Naive thymus-derived CD4-positive, alpha-beta T cell (primary cell): ENCODE results near the gene HDHD3. TPM values are rescaled to one million over a fixed set of nuclear protein-coding genes. Genes with fewer than 3 reads are reported as not detected.
"Not testable (repeated sequence)": the region's sequence is repeated elsewhere in the genome, so short reads cannot be mapped to it uniquely, and the experiment has no call there.

Experiments
- ATAC-seq: fragments of 150-1000 bp; cut with Tn5 transposase; 2 replicates; pipeline ENCODE4 v1.10.0; 2021; ENCODE audit warnings: mild to moderate bottlenecking, moderate library complexity
- CTCF ChIA-PET: fragments of 350-600 bp; sonication (Branson Sonifier 250); formaldehyde crosslinking; loops from one replicate; lab custom pipeline; 2021; ENCODE audit warnings: antibody characterized with exemption; lab: Charles Lee
- POLR2A ChIA-PET: fragments of 350-600 bp; sonication (Branson Sonifier 250); formaldehyde crosslinking; loops from one replicate; lab custom pipeline; 2021; ENCODE audit warnings: antibody characterized with exemption, inconsistent platforms; lab: Charles Lee
- DNase-seq, 9 donors: peaks; one replicate each; pipeline versions ENCODE4 v3.0.0 to v3.0.0-alpha.2; 2020 to 2022; ENCODE audit warnings: mixed read lengths in 1 of 9
- H3K27ac ChIP-seq: one replicate; pipeline ENCODE4 v1.7.0; 2013; ENCODE audit warnings: mild to moderate bottlenecking, low read depth, low read length, moderate library complexity
- H3K27me3 ChIP-seq, 2 donors: one replicate each; pipeline ENCODE4 v1.7.0; 2013; ENCODE audit warnings: low read length in 2 of 2, mild to moderate bottlenecking in 2 of 2, moderate library complexity in 2 of 2; ENCODE audit not compliant: control insufficient read depth in 2 of 2, insufficient read depth in 2 of 2
- H3K36me3 ChIP-seq, 3 experiments: 1 replicate in 2 of 3; 2 replicates in 1 of 3; pipeline ENCODE4 v1.7.0; 2013; ENCODE audit warnings: low read length in 3 of 3, mild to moderate bottlenecking in 3 of 3, moderate library complexity in 1 of 3; ENCODE audit not compliant: insufficient read depth in 3 of 3, control insufficient read depth in 2 of 3
- H3K4me1 ChIP-seq, 2 donors: one replicate each; pipeline ENCODE4 v1.7.0; 2013; ENCODE audit warnings: low read length in 2 of 2, mild to moderate bottlenecking in 2 of 2, moderate library complexity in 1 of 2; ENCODE audit not compliant: control insufficient read depth in 2 of 2, insufficient read depth in 2 of 2
- H3K4me3 ChIP-seq: 2 replicates; pipeline ENCODE4 v1.7.0; 2013; ENCODE audit warnings: mild to moderate bottlenecking, low read length
- H3K9me3 ChIP-seq, 3 experiments: 1 replicate in 2 of 3; 2 replicates in 1 of 3; pipeline ENCODE4 v1.7.0; 2013; ENCODE audit warnings: low read length in 3 of 3; ENCODE audit not compliant: control insufficient read depth in 2 of 3
- H3K27ac Mint-ChIP-seq, 9 donors: one replicate each; pipeline ENCODE4 v1.8.0; 2020 to 2022; ENCODE audit warnings: mixed read lengths in 9 of 9, mild to moderate bottlenecking in 8 of 9, moderate library complexity in 5 of 9, inconsistent platforms in 2 of 9
- H3K27me3 Mint-ChIP-seq, 5 donors: one replicate each; pipeline ENCODE4 v1.8.0; 2021 to 2022; ENCODE audit warnings: mixed read lengths in 5 of 5, mild to moderate bottlenecking in 1 of 5
- H3K36me3 Mint-ChIP-seq, 5 donors: one replicate each; pipeline ENCODE4 v1.8.0; 2020 to 2022; ENCODE audit warnings: mixed read lengths in 5 of 5, mild to moderate bottlenecking in 3 of 5, inconsistent platforms in 1 of 5
- H3K4me1 Mint-ChIP-seq, 7 donors: one replicate each; pipeline ENCODE4 v1.8.0; 2020 to 2022; ENCODE audit warnings: mixed read lengths in 7 of 7, mild to moderate bottlenecking in 3 of 7, inconsistent platforms in 1 of 7
- H3K4me3 Mint-ChIP-seq, 10 donors: one replicate each; pipeline ENCODE4 v1.8.0; 2020 to 2022; ENCODE audit warnings: mild to moderate bottlenecking in 10 of 10, mixed read lengths in 10 of 10, moderate library complexity in 6 of 10, inconsistent platforms in 2 of 10
- H3K9me3 Mint-ChIP-seq, 11 donors: one replicate each; pipeline ENCODE4 v1.8.0; 2020 to 2022; ENCODE audit warnings: mixed read lengths in 11 of 11, mild to moderate bottlenecking in 4 of 11, inconsistent platforms in 1 of 11, moderate library complexity in 1 of 11
- intact Hi-C, 2 donors: fragments of 100-400 bp; cut with micrococcal nuclease; formaldehyde crosslinking; loops; one replicate each; pipeline ENCODE4 v1.15.1; 2023
- polyA plus RNA-seq, 2 donors: library from polyadenylated mRNA; unstranded; fragments of 300-500 nt; fragmentation: Illumina TruSeq; gene quantifications; one replicate each; pipeline ENCODE4 v1.2.3, GENCODE V29; 2021
- total RNA-seq, 6 experiments: library from RNA in 5 of 6; stranded (reverse) in 5 of 6; gene quantifications; 1 replicate in 5 of 6; 2 replicates in 1 of 6; pipeline ENCODE4 v1.2.3 and lab custom pipeline; 2021 to 2026

The HDHD3 gene
- total and polyA plus RNA-seq, 7 experiments from 2014 or later: 11.3 to 52.8 (median 26.4) TPM

DNA sequence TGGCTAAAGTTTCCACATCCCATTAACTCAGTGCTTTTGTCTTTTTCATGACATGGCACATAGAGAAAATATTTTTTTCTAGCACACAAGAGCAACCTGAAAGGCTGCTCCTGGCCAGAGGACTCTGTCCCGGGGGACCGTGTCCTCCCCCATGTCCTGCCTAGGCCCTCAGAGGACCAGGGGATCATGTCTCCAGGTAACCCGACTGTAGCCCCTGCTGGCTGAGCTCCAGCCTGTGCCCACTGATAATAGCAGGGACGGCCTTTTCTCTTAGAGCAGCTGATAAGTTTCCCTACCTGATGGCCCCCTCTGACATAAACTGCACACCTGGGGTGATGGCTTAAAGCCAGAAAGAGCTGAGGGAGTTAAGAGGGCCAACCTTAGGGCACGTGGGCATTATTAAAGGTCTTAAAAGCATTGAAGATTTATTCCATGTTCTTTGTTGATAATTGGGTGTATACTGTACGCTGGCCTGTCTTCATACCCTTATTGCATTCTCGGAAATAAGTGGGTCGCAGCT lies 5.9 kb downstream of the HDHD3 start:
- Mint-ChIP-seq H3K36me3 (peaks cover 0 to 13% (median 3%) of the 10 kb centered on the region in 5 donors), H3K4me3 (no peak overlapping the region), H3K9me3 (no peaks in the 10 kb centered on the region), H3K4me1 (peaks cover 10 to 16% (median 16%) of the 10 kb centered on the region in 7 donors), H3K27ac (peak overlapping the region in 2 of 9 donors; percentile 26 to 72), H3K27me3 (no peaks in the 10 kb centered on the region)
- Histone ChIP-seq H3K4me1 (peaks cover 0 to 5% of the 10 kb centered on the region in 2 donors), H3K9me3 (no peaks in the 10 kb centered on the region), H3K36me3 (peaks cover 0 to 26% (median 0%) of the 10 kb centered on the region in 3 experiments), H3K27me3 (no peaks in the 10 kb centered on the region), H3K27ac (no peak overlapping the region), H3K4me3 (no peak overlapping the region)
- CTCF ChIA-PET: interaction anchor here (1.0 kb wide), 2 partner anchors 23 to 46 kb away, joined by 3 to 4 read pairs; no protein-coding TSS in a partner anchor
- ATAC-seq: no peak
- intact Hi-C loops: no loop called here
- DNase-seq: no peak
- POLR2A ChIA-PET: interaction anchor here (1.0 kb wide), 1 partner anchor 96 kb away, joined by 3 read pairs; no protein-coding TSS in a partner anchor

DNA sequence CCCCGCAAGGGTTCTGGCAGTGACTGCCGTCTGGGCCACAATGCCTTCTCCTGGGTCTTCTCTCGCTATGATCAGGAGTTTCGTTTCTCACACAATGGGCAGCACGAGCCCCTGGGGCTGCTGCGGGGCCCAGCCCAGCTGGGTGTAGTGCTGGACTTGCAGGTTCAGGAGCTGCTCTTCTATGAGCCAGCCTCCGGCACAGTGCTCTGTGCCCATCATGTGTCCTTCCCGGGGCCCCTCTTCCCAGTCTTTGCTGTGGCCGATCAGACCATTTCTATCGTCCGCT lies 7.0 kb downstream of the HDHD3 start:
- Histone ChIP-seq H3K27me3 (no peaks in the 10 kb centered on the region), H3K27ac (no peak overlapping the region), H3K4me3 (no peak overlapping the region), H3K9me3 (no peaks in the 10 kb centered on the region), H3K36me3 (peaks cover 0 to 22% (median 0%) of the 10 kb centered on the region in 3 experiments), H3K4me1 (no peaks in the 10 kb centered on the region)
- POLR2A ChIA-PET: no interaction called here
- ATAC-seq: no peak
- Mint-ChIP-seq H3K4me3 (no peak overlapping the region), H3K36me3 (peaks cover 0 to 7% (median 3%) of the 10 kb centered on the region in 5 donors), H3K9me3 (no peaks in the 10 kb centered on the region), H3K27ac (no peak overlapping the region), H3K27me3 (no peaks in the 10 kb centered on the region), H3K4me1 (peaks cover 0 to 6% (median 5%) of the 10 kb centered on the region in 7 donors)
- CTCF ChIA-PET: no interaction called here
- intact Hi-C loops: no loop called here
- no peak for DNase-seq

DNA sequence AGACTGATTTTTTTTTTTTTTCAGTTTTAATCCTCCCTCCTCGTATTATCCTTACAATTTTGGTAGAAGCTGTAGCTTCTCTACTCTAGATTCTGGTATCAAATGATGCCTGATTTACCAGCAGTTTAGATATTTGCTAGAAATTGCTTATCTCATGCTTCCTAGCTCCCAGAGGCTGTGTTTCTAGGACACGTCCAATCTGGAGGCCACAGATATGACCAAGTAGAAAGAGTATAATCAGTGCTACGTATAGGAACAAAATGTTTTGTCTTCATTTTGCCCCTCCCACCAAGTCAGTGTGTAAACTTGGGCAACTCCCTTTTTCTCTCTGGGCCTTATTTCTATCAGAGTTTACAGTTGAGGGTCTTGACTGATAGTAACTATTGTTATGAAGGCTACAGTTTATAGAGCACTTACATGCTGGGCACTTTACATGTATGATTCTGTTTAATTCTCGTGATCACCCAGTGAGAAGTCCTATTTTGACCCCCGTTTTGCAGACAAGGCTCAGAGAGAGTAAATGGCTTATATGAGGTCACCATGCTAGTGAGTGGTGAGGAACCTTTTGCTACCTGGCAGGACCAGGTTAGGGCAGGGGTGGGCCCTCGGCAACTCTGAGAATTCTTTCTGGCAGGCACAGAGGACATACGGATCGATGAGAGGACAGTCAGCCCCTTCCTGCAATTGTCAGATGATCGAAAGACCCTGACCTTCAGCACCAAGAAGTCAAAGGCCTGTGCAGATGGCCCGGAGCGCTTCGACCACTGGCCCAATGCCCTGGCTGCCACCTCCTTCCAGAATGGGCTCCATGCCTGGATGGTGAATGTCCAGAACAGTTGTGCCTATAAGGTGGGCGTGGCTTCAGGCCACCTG lies 7.6 kb downstream of the HDHD3 start:
- Mint-ChIP-seq H3K4me1 (peaks cover 0 to 6% (median under 1%) of the 10 kb centered on the region in 7 donors), H3K36me3 (peaks cover 0 to 5% (median under 1%) of the 10 kb centered on the region in 5 donors), H3K9me3 (no peaks in the 10 kb centered on the region), H3K4me3 (no peak overlapping the region), H3K27ac (no peak overlapping the region), H3K27me3 (no peaks in the 10 kb centered on the region)
- H3K36me3 ChIP-seq: peaks cover 0 to 19% (median 0%) of the 10 kb centered on the region in 3 experiments
- no peaks in the 10 kb centered on the region for H3K4me1 ChIP-seq
- intact Hi-C loops: no loop called here
- POLR2A ChIA-PET: interaction anchor here (0.7 kb wide), 1 partner anchor 101 kb away, joined by 4 read pairs; no protein-coding TSS in a partner anchor
- H3K9me3 ChIP-seq: no peaks in the 10 kb centered on the region
- H3K27me3 ChIP-seq: no peaks in the 10 kb centered on the region
- H3K27ac ChIP-seq: no peak overlapping the region
- ATAC-seq (no peak), DNase-seq (no peak)
- CTCF ChIA-PET: no interaction called here
- H3K4me3 ChIP-seq: no peak overlapping the region

DNA sequence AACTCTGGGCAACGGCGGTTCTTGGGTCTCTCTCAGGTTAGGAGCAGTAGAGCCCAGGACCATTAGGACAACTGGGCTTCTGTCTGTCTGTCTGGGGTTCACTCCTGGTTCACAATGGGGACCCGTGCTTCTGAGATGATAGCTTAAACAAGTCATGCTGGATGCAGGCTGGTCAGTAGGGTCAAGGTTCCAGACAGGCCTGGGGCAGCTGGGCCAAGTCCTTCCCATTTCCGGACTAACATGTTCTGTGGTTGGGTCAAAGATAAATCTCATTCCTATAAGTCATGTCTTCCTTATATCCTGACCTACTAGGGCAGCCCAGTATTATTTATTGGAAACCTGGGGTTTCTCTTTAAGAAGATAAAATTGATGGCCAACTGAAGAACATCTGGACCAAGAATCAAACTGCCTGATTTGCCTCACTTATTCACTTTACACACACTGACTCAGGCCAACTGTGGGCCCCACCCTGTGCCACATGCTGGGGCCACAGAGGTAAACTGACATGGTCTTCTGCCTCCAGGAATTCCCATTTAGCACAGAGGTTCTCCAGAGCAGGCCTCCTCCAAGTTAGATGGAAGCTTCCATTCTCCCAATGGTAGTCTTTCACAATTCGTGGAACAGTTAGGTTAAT lies 8.3 kb downstream of the HDHD3 start:
- DNase-seq (no peak), ATAC-seq (no peak)
- Mint-ChIP-seq H3K36me3 (peaks cover 0 to 5% (median 0%) of the 10 kb centered on the region in 5 donors), H3K4me3 (no peak overlapping the region), H3K9me3 (no peaks in the 10 kb centered on the region), H3K27me3 (no peaks in the 10 kb centered on the region), H3K4me1 (peaks cover 0 to 6% (median 0%) of the 10 kb centered on the region in 7 donors), H3K27ac (no peak overlapping the region)
- H3K4me1 ChIP-seq: no peaks in the 10 kb centered on the region
- H3K27me3 ChIP-seq: no peaks in the 10 kb centered on the region
- no peaks in the 10 kb centered on the region for H3K9me3 ChIP-seq
- no peak overlapping the region for H3K27ac ChIP-seq
- H3K36me3 ChIP-seq: peaks cover 0 to 11% (median 0%) of the 10 kb centered on the region in 3 experiments
- intact Hi-C loops: no loop called here
- ChIA-PET POLR2A (interaction anchor here (0.7 kb wide), 1 partner anchor 102 kb away, joined by 4 read pairs; no protein-coding TSS in a partner anchor), CTCF (no interaction called here)
- no peak overlapping the region for H3K4me3 ChIP-seq

DNA sequence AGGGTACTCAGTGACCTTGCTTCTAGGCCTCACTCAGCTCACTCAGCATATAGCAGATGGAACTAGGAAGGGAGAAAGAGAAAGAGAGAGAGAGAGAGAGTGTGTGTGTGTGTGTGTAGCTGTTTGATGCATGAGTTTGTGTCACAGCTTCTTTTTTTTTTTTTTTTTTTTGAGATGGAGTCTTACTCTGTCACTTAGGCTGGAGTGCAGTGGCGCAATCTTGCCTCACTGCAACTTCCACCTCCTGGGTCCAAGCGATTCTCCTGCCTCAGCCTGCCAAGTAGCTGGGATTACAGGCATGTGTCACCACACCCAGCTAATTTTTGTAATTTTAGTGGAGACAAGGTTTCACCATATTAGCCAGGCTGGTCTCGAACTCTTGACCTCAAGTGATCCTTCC lies 11.1 kb downstream of the HDHD3 start:
- intact Hi-C loops, H3K27me3 ChIP-seq, DNase-seq, H3K4me1 Mint-ChIP-seq, ATAC-seq, H3K27me3 Mint-ChIP-seq, H3K4me1 ChIP-seq, H3K36me3 Mint-ChIP-seq, H3K27ac ChIP-seq, H3K4me3 Mint-ChIP-seq, H3K36me3 ChIP-seq, H3K4me3 ChIP-seq, H3K9me3 ChIP-seq, H3K9me3 Mint-ChIP-seq: not testable (repeated sequence)
- ChIA-PET CTCF (interaction anchor here (0.7 kb wide), 1 partner anchor 24 kb away, joined by 4 read pairs; no protein-coding TSS in a partner anchor), POLR2A (interaction anchor here (1.1 kb wide), 1 partner anchor 11 kb away, joined by 4 read pairs; the partner anchor contains the start of gene HDHD3)
- peak overlapping the region in 1 of 9 donors; percentile 79 for H3K27ac Mint-ChIP-seq

DNA sequence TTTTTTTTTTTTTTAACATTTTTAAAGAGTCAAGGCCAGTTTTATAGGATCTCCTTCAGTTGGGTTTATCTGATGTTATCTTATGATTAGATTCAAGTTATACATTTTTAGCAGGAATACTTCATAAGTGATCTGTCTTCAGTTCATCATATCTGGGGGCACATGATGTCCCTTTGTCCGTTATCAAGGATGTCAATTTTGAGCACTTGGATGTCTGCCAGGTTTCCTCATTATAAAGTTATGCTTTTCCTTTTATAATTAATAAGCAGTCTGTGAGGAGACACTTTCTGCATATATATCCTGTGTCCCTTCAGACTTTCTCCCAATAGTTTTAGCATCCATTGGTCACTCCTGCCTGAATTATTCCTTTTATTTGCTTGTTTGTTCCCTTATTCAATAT lies 11.8 kb downstream of the HDHD3 start:
- H3K27me3 Mint-ChIP-seq: no peaks in the 10 kb centered on the region
- ATAC-seq: no peak
- H3K9me3 Mint-ChIP-seq: no peaks in the 10 kb centered on the region
- H3K36me3 Mint-ChIP-seq: peaks cover 0 to 7% (median 0%) of the 10 kb centered on the region in 5 donors
- no peaks in the 10 kb centered on the region for H3K4me1 ChIP-seq
- H3K27ac ChIP-seq: no peak overlapping the region
- peaks cover 0 to 3% (median 0%) of the 10 kb centered on the region in 7 donors for H3K4me1 Mint-ChIP-seq
- DNase-seq: no peak
- intact Hi-C loops: no loop called here
- H3K36me3 ChIP-seq: no peaks in the 10 kb centered on the region
- H3K27me3 ChIP-seq: no peaks in the 10 kb centered on the region
- POLR2A ChIA-PET: interaction anchor here (0.6 to 1.0 kb wide), 2 partner anchors 8 to 38 kb away, joined by 3 read pairs; no protein-coding TSS in a partner anchor
- no peaks in the 10 kb centered on the region for H3K9me3 ChIP-seq
- H3K27ac Mint-ChIP-seq: peak overlapping the region in 1 of 9 donors; percentile 79
- H3K4me3 Mint-ChIP-seq: no peak overlapping the region
- CTCF ChIA-PET: no interaction called here
- no peak overlapping the region for H3K4me3 ChIP-seq
